ENCODE data around the gene AGBL3.

Gene AGBL3

GRCh38 chr7:135128931-135129330 lies 142.6 kb downstream of the AGBL3 start:
- TF ChIP-seq NFIC (IDR thresholded peaks at IDR 0.05) (no peak), TAF1 (IDR thresholded peaks at IDR 0.05; ENCODE audit: low read depth) (no peak), REST (IDR thresholded peaks at IDR 0.05; ENCODE audit: low read depth) (no peak), ZBTB7A (IDR thresholded peaks at IDR 0.05; ENCODE audit: low read depth) (no peak), EP300 (IDR thresholded peaks at IDR 0.05; ENCODE audit: borderline replicate concordance) (no peak), RAD21 (IDR thresholded peaks at IDR 0.05; ENCODE audit: low read depth) (no peak), CREB1 (IDR thresholded peaks at IDR 0.05; ENCODE audit: low read depth) (no peak), MAX (IDR thresholded peaks at IDR 0.05) (no peak), EGR1 (IDR thresholded peaks at IDR 0.05) (no peak), CEBPB (IDR thresholded peaks at IDR 0.05) (no peak), FOXM1 (IDR thresholded peaks at IDR 0.05; ENCODE audit: borderline replicate concordance, low read depth) (no peak), TEAD4 (IDR thresholded peaks at IDR 0.05) (no peak)
- TF ChIP-seq, protein P1, sequence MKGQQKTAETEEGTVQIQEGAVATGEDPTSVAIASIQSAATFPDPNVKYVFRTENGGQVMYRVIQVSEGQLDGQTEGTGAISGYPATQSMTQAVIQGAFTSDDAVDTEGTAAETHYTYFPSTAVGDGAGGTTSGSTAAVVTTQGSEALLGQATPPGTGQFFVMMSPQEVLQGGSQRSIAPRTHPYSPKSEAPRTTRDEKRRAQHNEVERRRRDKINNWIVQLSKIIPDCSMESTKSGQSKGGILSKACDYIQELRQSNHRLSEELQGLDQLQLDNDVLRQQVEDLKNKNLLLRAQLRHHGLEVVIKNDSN (IDR thresholded peaks at IDR 0.05) = no peak

GRCh38 chr7:135129579-135129978 lies 143.3 kb downstream of the AGBL3 start:
- no peak for TF ChIP-seq RAD21 (IDR thresholded peaks at IDR 0.05; ENCODE audit: low read depth)

DNA sequence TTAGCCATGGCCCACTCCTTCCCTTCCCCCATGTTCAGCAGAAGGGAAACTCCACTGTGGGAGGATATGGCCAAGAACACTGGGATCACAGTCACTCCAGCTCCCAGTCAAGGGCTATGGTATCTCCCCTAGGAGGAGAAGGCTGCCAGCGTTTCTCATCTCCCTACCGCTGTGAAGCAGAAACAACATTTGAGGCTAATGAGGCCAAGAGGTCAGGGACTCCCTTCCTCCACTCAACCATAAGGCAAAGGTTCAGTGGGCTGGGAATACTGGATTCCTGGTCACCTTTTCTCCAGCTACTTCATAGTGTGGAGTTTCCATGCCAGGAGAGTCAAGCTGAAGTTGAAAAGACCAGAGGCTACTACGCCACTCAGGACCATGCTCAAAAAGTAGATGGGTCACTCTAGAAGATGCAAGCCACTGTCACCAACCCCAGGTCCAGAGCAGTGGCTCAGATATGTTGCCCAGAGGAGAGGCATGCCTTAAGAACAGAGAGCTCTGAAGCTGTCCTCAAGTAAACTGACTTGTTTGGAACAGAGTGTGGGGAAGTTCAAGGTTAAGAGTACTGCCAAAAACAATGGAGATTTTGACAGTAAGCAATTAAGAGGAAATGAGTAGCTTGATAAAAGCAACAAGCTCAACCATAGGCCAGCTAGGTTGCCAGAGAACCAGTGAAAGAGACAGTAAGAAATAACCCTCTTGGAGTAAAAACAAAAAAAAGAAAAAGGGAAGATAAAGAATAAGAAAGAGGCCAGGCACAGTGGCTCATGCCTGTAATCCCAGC lies 157.8 kb downstream of the AGBL3 start:
- TF ChIP-seq YY1 (IDR thresholded peaks at IDR 0.05; ENCODE audit: low read depth) = no peak
- no peak for TF ChIP-seq EGR1 (IDR thresholded peaks at IDR 0.05)
- TF ChIP-seq FOXM1 (IDR thresholded peaks at IDR 0.05; ENCODE audit: borderline replicate concordance, low read depth) = no peak
- no peak for TF ChIP-seq EP300 (IDR thresholded peaks at IDR 0.05; ENCODE audit: borderline replicate concordance)
- no peak for TF ChIP-seq NFIC (IDR thresholded peaks at IDR 0.05)
- TF ChIP-seq REST (IDR thresholded peaks at IDR 0.05; ENCODE audit: low read depth) = no peak
- no peak for TF ChIP-seq TEAD4 (IDR thresholded peaks at IDR 0.05)
- no peak for TF ChIP-seq CEBPB (IDR thresholded peaks at IDR 0.05)
- no peak for TF ChIP-seq TAF1 (IDR thresholded peaks at IDR 0.05; ENCODE audit: low read depth)
- no peak for TF ChIP-seq RAD21 (IDR thresholded peaks at IDR 0.05; ENCODE audit: low read depth)

DNA sequence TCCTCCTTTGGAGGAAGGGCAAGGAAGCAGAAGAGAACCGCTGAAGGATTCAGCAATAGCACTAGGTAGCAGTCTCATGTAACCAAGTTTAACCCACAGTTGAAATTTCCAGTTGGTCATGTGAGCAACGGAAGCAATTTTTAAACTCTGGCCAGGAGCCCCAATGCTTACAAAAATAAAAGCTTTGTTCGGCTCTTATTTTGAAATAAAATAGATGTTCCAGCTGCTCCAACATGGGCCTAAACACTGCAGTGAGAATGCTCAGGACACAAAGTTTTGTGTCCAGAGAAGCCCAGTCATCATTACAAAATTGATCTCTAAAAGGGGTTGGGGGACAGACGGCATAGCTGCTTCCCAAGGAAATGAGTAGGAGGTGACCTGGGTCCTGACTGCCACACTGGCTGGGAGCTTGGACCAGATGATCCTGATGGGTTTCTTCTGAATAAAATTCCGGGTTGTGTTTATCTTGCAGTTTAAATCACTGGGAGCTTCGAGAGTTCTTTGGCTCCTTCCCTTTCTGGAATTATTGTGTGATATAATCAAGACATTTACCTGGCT lies 161.1 kb downstream of the AGBL3 start:
- TF ChIP-seq EP300 (IDR thresholded peaks at IDR 0.05; ENCODE audit: borderline replicate concordance) (no peak), CREB1 (IDR thresholded peaks at IDR 0.05; ENCODE audit: low read depth) (no peak), REST (IDR thresholded peaks at IDR 0.05; ENCODE audit: low read depth) (no peak), CEBPB (IDR thresholded peaks at IDR 0.05) (no peak)

GRCh38 chr7:135147899-135148721 lies 161.8 kb downstream of the AGBL3 start, which contains the start of gene TMEM140:
TMEM140 (plus strand) TSS chr7:135148072; CDS start chr7:135164442, 16,370 bp downstream.
- TF ChIP-seq CEBPB (IDR thresholded peaks at IDR 0.05) (no peak), EP300 (IDR thresholded peaks at IDR 0.05; ENCODE audit: borderline replicate concordance) (no peak), NFIC (IDR thresholded peaks at IDR 0.05) (no peak), REST (IDR thresholded peaks at IDR 0.05; ENCODE audit: low read depth) (no peak), ZBTB7A (IDR thresholded peaks at IDR 0.05; ENCODE audit: low read depth) (no peak), CREB1 (IDR thresholded peaks at IDR 0.05; ENCODE audit: low read depth) (no peak), TAF1 (IDR thresholded peaks at IDR 0.05; ENCODE audit: low read depth) (no peak)
- TF ChIP-seq, protein P1 (IDR thresholded peaks at IDR 0.05) = no peak

Measured in Ishikawa (cell line).